ENCODE data around the gene MMP21. TPM values are rescaled to one million over a fixed set of nuclear protein-coding genes. Genes with fewer than 3 reads are reported as not detected.

Gene MMP21
- total RNA-seq, 1 donor from 2014 or later, result 3.2 TPM

DNA sequence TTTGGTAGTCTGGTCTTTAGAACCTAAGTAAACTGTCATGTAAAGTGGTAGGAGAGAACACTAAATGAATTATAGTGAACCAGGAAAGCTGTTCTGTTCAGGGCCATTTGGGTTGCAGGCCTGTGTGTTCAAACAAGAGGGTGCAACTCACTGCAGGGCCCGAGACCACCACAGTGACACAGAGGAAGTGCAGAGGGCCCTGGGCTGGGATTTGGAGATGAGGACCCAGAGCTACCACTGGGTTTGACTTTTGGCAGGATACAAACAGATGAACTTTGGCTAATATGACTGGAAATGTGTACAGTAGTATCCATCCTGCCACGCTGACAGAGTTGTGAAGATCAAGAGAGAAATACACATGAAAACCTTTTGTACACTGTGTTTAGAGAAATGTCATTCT, 9.8 kb downstream of the MMP21 start:
- DNase-seq (ENCODE audit: low read depth in 2 of 2), result no peak

DNA sequence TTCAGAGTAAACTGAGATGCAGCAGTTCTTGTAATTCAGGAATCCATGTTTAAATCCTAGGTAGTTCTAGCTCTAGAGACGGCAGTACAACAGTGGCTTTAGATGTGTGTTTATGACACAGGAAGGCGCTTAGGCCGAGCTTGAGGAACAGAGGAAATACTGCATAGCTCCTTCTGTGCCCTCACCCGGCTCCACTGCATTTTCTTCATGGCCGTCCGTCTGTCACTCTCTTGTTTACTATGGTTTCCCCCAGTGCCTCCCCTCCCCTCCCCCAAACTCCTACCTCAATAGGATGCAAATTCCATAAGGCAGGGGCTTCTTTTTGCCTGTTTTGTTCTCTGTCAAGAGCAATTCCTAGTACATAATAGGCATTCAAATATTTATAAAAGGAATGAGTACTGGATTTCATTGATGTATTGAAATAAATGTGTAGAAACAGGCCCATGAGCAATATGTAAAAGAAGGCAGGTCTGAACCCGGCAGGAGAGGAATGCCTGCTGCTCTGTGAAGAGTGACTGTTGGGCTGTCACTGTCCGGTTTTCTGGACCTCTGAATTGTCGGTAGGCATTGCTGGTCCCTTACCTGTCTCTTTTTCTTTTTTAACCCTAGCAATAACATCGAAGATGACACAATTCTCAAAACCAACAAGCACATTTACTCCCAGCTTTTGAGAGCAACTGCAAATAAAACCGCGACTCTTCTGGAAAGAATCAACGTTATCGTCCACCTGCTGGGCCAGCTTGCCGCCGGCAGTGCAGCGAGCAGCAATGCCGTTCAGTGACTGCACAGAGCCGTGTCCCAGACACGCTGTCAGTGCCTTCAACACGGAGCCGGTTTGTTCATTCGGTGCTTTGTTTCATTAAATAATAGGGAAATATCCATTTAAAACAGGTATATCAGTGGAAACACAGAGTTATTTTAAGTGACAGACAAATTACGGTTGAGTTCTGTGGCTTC, 12.7 kb downstream of the MMP21 start:
- DNase-seq (ENCODE audit: low read depth in 2 of 2), result no peak

GRCh38 chr10:125761961-125762360, 13.7 kb downstream of the MMP21 start:
- peak in 1 of 2 donors; percentile 16 for DNase-seq (ENCODE audit: low read depth in 2 of 2)

GRCh38 chr10:125757742-125758141, 17.9 kb downstream of the MMP21 start:
- peak; percentile 16 to 28 for DNase-seq (ENCODE audit: low read depth in 2 of 2)

- DNase-seq (ENCODE audit: low read depth in 2 of 2), result no peak
Measured at GRCh38 chr10:125756853-125757487, 18.7 kb downstream of the MMP21 start.

DNA sequence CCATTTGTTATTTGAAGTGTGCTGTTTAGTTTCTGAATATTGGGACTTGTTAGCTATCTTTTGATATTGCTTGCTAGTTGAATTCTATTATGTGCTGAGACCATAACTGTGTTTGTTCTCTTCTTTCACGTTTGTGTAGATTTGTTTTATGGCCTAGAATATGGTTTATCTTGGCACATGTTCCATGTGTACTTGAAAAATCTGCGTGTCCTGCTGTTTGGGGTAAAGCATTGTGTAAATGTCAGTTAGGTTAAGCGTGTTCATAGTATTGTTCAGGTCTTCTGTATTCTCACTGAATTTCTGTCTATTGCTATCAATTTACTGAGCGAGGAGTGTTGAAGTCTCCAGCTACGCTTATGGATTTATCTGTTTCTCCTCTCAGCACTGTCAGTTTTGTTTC, 19.4 kb downstream of the MMP21 start:
- DNase-seq (ENCODE audit: low read depth in 2 of 2), result peak in 1 of 2 donors; percentile 81

GRCh38 chr10:125747417-125747816, 28.2 kb downstream of the MMP21 start:
- DNase-seq (ENCODE audit: low read depth in 2 of 2), result no peak

DNA sequence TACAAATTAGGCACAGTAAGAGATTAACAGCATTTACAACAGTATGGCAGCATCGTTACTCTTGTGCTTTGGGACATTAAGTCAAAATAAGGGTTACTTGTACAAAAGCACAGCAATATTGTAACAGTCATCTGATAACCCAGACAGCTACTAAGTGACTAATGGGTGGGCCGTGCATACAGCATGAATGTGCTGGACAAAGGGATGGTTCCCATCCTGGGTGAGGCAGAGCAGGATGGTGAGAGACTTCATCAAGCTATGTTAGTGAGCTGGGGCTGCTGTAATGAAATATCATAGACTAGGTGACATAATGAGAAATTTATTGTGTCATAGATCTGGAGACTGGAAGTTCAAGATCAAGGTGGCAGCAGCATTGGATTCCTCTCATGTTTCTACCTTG, 30.7 kb downstream of the MMP21 start:
- no peak for DNase-seq (ENCODE audit: low read depth in 2 of 2)

- peak; percentile 8 to 52 for DNase-seq (ENCODE audit: low read depth in 2 of 2)
Measured at GRCh38 chr10:125742465-125742864, 33.2 kb downstream of the MMP21 start.

DNA sequence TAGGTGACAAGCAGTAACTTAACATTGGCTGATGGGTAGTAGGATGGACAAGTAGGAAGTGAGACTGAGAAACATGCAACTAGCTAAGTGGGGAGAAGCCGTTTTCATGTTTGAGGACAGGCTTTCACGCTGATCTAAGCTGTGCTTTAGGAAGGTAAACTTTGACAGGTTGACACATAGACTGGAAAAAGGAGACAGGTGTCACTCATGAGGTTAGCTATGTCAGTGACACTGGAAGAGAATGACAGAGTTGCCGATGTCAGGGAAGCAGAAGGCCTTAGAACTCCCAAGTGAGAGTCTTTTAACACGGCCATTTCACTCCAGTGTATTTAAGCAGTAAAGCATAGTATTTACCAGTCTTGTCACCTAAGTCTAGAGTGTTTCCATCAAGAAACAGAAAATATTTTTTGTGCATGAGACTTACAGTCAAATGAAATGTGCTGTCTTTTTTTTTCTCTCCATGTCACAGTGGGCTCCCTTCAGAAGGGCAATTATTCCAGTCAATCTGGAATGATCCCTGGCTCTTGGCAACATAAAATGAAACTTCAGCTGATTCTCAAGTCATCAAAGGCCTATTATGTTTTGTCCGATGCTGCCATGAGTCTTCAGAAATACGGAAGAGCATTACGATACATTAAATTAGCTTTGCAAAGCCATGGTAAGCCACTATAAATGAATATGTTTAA, 35.5 kb downstream of the MMP21 start:
- no peak for DNase-seq (ENCODE audit: low read depth in 2 of 2)

GRCh38 chr10:125738206-125738605, 37.4 kb downstream of the MMP21 start:
- DNase-seq (ENCODE audit: low read depth in 2 of 2), result no peak

GRCh38 chr10:125734823-125735222, 40.8 kb downstream of the MMP21 start:
- peak in 1 of 2 donors; percentile 24 for DNase-seq (ENCODE audit: low read depth in 2 of 2)

- DNase-seq (ENCODE audit: low read depth in 2 of 2), result no peak
Measured at GRCh38 chr10:125734148-125734547, 41.5 kb downstream of the MMP21 start.

- DNase-seq (ENCODE audit: low read depth in 2 of 2), result no peak
Measured at GRCh38 chr10:125727436-125727835, 48.2 kb downstream of the MMP21 start.

DNA sequence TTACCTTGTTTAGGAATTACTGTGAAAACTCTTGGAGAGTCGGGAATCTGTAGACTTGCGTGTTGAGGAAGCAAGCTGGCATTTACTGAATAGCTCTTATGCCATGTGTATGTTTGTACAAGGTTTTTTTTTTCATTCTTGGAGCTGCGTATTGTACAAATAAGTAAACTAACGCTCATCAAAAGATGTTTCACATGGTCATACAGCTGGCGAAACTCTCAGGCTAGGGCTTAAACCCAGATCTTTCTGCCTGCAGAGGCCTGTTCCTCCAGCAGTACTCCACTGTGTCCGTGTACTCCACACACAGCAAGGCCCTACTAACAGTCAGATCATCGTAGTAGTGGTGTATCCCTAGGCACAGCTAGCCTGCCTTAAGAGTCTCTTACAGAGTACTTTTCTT, 48.7 kb downstream of the MMP21 start:
- DNase-seq (ENCODE audit: low read depth in 2 of 2), result no peak

DNA sequence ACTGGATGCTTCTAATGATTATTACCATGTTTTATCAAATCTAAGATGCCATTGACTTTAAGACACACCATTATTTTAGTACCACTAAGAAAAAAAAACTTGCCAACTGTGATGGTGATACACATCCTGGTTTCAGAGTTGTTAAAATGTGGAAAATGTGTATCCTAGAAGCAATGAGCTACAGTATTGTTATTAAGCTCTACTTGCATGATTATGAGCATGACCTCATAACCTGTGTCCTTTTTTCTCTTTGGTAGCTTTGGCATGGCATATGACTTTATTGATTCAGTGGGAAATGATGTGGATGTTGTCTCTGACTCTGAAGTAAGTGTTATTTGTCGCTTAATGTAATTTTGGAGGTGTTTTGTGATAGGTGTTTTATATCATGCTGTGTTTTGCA, 52.8 kb downstream of the MMP21 start:
- DNase-seq (ENCODE audit: low read depth in 2 of 2), result peak; percentile 20 to 66

DNA sequence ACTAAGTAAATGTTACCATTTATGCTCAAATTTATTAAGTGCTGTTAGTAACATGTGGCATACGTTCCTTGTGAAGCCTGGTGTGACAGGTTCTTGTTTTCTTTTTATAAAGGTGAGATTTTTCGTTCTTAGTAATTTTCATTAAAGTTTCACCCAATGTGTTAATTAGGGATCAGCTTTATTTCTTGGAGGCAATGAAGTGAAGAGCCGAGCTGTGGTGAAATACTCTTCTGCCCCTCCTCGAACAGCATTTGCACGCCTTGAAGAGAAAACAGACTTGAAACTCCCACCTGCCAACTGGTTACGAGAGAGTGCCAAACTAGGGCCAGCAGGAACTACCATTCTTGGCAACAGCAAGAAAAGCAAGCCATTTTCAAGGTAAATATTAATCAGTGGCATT, 54.6 kb downstream of the MMP21 start:
- no peak for DNase-seq (ENCODE audit: low read depth in 2 of 2)

GRCh38 chr10:125720002-125720382, 55.6 kb downstream of the MMP21 start:
- DNase-seq (ENCODE audit: low read depth in 2 of 2), result no peak

DNA sequence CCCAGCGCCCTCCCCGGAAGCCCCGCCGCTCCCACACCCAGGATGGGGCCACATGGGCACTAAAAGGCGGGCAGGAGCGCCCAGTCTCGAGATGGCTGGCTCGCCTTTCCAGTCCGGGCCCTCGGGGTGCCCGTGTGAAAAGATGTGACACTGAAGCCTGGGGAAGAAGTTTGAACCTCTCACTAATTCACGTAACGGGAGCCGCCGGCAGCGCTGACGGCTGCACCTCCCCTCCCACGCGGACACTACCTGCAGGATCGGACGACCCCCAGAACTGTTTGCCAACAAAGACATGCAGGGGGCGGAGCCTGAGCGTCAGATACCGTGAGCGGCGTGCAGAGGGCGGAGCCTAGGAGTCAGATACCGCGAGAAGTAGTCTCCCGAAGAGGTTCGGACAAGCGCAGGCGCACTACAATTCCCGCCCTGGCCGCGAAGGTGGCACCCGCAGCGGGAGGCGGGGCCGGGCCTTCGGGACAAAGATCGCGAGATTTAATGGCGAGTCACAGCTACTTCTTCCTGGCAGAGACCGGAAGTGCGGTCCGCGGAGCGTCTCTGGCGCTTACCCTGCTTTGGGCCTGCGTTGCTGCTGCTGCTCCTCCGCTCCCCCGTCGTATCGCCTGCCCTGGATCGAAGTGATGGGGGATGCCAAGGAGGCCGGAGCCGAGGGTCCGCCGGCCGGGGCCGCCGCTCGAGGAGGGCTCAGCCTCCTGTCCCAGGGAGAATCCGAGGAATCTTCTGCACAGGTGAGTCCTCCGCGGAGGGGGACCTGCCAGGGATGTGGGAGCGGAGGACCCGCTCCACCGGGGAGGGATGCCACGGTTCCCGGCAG, 56.2 kb downstream of the MMP21 start, which contains the start of gene EDRF1:
TSS of gene EDRF1 (plus strand) at position 537 of the 829 bp plus-strand sequence. CDS start at position 636, 99 bp downstream.
- peak; percentile 99 for DNase-seq (ENCODE audit: low read depth in 2 of 2)

All from lung microvascular endothelial cell (primary cell).